K562 (cell line): ENCODE results near the gene SULT2B1. TPM values are rescaled to one million over a fixed set of nuclear protein-coding genes. Genes with fewer than 3 reads are reported as not detected.
A peak's percentile ranks its signal among the peaks of the same experiment; 100 is the strongest.

Experiments
- HDAC2 ChIP-seq: fragments of 450-650 bp; IDR thresholded peaks from 2 replicates; pipeline ENCODE4 v1.6.1; 2016; ENCODE audit warnings: mild to moderate bottlenecking
- HMG20A ChIP-seq: fragments of 450-650 bp; formaldehyde crosslinking; conservative IDR thresholded peaks from 2 replicates; pipeline ENCODE4 v1.4.0; 2020; ENCODE audit warnings: mild to moderate bottlenecking, mixed read lengths
- MCM3 ChIP-seq: fragments of 450-650 bp; IDR thresholded peaks from 2 replicates; pipeline ENCODE4 v1.6.1; 2016
- MITF ChIP-seq: IDR thresholded peaks from 2 replicates; pipeline ENCODE4 v1.6.1; 2014; ENCODE audit warnings: antibody characterized with exemption
- NFE2L1 ChIP-seq: fragments of 450-650 bp; IDR thresholded peaks from 2 replicates; pipeline ENCODE4 v1.6.1; 2016; ENCODE audit warnings: missing genetic modification characterization, low read depth, mild to moderate bottlenecking, missing compliant biosample characterization, moderate library complexity, borderline replicate concordance
- SMC3 ChIP-seq: conservative IDR thresholded peaks from 2 replicates; pipeline ENCODE4 v1.6.1; 2011; ENCODE audit warnings: low read depth, low read length, improper control_type of control experiment; ENCODE audit not compliant: insufficient read depth
- TCF3 ChIP-seq: sonication (generic); formaldehyde crosslinking; IDR thresholded peaks from 2 replicates; pipeline ENCODE4 v1.4.0; 2020; ENCODE audit warnings: mild to moderate bottlenecking, missing genetic modification reagents
- ZNF175 ChIP-seq: fragments of 200-800 bp; sonication (Bioruptor generic); IDR thresholded peaks from 2 replicates; pipeline ENCODE4 v1.6.1; 2016; ENCODE audit warnings: low read depth, mild to moderate bottlenecking, missing genetic modification characterization, missing compliant biosample characterization
- ZNF707 ChIP-seq: fragments of 250-450 bp; sonication (Bioruptor Pico); conservative IDR thresholded peaks from 2 replicates; pipeline ENCODE4 v1.8.0; 2022; ENCODE audit warnings: inconsistent platforms, mild to moderate bottlenecking, moderate library complexity
- ZNF766 ChIP-seq: fragments of 200-800 bp; sonication (Bioruptor generic); conservative IDR thresholded peaks from 2 replicates; pipeline ENCODE4 v1.6.1; 2016; ENCODE audit warnings: missing genetic modification characterization, missing compliant biosample characterization
- polyA plus RNA-seq, 8 experiments: library from polyadenylated mRNA; depleted of rRNA in 4 of 8; stranded (reverse) in 5 of 8; unstranded in 3 of 8; fragments of >200 nt; fragmentation: Nextera tagmentation in 2 of 8; fragmentation: Illumina TruSeq in 1 of 8; extraction: Ambion mirVana in 2 of 8; extraction: Trizol in 1 of 8; gene quantifications; 2 replicates each; pipeline versions ENCODE4 v1.2.1 to v1.2.3, GENCODE V29; 2011 to 2014; ENCODE audit warnings: inconsistent platforms in 1 of 8, missing spikeins in 1 of 8
- total RNA-seq, 7 experiments: library from RNA; depleted of rRNA in 6 of 7; stranded (reverse); fragments of >200 nt in 6 of 7; fragmentation: Illumina TruSeq in 2 of 7; extraction: Trizol in 2 of 7; gene quantifications; 2 replicates each; pipeline versions ENCODE4 v1.2.1 to v1.2.3, GENCODE V29; 2011 to 2021; ENCODE audit warnings: low replicate concordance in 1 of 7
- TF ChIP-seq, protein P1 (sequence below): fragments of 450-650 bp; IDR thresholded peaks from 2 replicates; pipeline ENCODE4 v1.6.1; 2017; ENCODE audit warnings: antibody characterized with exemption
- TF ChIP-seq, protein P2 (sequence below): sonication (generic); formaldehyde crosslinking; IDR thresholded peaks from 2 replicates; pipeline ENCODE4 v1.8.0; 2023; ENCODE audit warnings: mild to moderate bottlenecking, missing genetic modification reagents
- TF ChIP-seq, protein P3 (sequence below): fragments of 250-450 bp; sonication (Bioruptor Pico); IDR thresholded peaks from 2 replicates; pipeline ENCODE4 v1.4.0; 2020; ENCODE audit warnings: mild to moderate bottlenecking, moderate library complexity
- TF ChIP-seq, protein P4 (sequence below): fragments of 450-650 bp; IDR thresholded peaks from 2 replicates; pipeline ENCODE4 v1.6.1; 2018; ENCODE audit warnings: mild to moderate bottlenecking, low read depth; ENCODE audit not compliant: partially characterized antibody
- TF ChIP-seq, protein P5 (sequence below): fragments of 250-450 bp; sonication (Bioruptor Pico); IDR thresholded peaks from 2 replicates; pipeline ENCODE4 v1.5.0; 2021

Gene SULT2B1
- total and polyA plus RNA-seq, 9 of the 15 experiments (the other 6 are each of a cell fraction or from before 2014, with no cell fraction given), result 0.09 to 0.62 (median 0.22) TPM; not detected in 2

DNA sequence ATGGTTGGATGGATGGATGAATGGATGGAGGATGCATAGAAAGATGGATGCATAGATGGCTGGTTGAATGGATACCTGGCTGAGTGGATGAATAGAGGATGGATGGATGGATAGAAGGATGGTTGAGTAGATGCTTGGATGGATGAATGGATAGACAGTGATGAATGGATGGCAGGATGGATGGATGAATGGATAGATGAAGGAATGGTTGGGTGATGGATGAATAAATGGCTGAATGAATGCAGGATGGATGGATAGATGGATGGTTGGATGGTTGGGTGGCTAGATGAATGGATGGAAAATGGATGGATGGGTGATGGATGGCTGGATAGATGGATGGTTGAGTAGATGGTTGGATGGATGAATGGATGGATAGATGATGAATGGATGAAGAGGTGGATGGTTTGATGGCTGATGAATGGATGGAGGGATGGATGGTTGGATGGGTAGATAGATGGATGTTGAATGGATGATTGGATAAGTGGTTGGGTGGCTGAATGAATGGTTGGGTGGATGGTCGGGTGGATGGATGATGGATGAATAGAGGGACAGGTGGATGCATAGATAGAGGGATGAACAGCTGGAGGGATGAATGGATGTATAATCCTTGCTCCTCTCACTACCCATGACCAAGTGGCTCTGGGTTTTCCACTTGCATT is 3.6 kb upstream of the SULT2B1 start (continued):
- TF ChIP-seq MITF (no peak), ZNF175 (CRISPR knock-in tag) (no peak), MCM3 (peak; percentile 85), NFE2L1 (tag) (no peak), ZNF766 (no peak), TCF3 (CRISPR knock-in tag) (no peak), HMG20A (CRISPR knock-in tag) (no peak), SMC3 (no peak), HDAC2 (no peak), ZNF707 (CRISPR knock-in tag) (no peak)
- TF ChIP-seq, protein P1, sequence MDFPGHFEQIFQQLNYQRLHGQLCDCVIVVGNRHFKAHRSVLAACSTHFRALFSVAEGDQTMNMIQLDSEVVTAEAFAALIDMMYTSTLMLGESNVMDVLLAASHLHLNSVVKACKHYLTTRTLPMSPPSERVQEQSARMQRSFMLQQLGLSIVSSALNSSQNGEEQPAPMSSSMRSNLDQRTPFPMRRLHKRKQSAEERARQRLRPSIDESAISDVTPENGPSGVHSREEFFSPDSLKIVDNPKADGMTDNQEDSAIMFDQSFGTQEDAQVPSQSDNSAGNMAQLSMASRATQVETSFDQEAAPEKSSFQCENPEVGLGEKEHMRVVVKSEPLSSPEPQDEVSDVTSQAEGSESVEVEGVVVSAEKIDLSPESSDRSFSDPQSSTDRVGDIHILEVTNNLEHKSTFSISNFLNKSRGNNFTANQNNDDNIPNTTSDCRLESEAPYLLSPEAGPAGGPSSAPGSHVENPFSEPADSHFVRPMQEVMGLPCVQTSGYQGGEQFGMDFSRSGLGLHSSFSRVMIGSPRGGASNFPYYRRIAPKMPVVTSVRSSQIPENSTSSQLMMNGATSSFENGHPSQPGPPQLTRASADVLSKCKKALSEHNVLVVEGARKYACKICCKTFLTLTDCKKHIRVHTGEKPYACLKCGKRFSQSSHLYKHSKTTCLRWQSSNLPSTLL, result 0 out of 2 replicates have a peak, but pooled peaks have one; percentile 38
- TF ChIP-seq, protein P2, sequence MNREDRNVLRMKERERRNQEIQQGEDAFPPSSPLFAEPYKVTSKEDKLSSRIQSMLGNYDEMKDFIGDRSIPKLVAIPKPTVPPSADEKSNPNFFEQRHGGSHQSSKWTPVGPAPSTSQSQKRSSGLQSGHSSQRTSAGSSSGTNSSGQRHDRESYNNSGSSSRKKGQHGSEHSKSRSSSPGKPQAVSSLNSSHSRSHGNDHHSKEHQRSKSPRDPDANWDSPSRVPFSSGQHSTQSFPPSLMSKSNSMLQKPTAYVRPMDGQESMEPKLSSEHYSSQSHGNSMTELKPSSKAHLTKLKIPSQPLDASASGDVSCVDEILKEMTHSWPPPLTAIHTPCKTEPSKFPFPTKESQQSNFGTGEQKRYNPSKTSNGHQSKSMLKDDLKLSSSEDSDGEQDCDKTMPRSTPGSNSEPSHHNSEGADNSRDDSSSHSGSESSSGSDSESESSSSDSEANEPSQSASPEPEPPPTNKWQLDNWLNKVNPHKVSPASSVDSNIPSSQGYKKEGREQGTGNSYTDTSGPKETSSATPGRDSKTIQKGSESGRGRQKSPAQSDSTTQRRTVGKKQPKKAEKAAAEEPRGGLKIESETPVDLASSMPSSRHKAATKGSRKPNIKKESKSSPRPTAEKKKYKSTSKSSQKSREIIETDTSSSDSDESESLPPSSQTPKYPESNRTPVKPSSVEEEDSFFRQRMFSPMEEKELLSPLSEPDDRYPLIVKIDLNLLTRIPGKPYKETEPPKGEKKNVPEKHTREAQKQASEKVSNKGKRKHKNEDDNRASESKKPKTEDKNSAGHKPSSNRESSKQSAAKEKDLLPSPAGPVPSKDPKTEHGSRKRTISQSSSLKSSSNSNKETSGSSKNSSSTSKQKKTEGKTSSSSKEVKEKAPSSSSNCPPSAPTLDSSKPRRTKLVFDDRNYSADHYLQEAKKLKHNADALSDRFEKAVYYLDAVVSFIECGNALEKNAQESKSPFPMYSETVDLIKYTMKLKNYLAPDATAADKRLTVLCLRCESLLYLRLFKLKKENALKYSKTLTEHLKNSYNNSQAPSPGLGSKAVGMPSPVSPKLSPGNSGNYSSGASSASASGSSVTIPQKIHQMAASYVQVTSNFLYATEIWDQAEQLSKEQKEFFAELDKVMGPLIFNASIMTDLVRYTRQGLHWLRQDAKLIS, result no peak
- TF ChIP-seq, protein P3, sequence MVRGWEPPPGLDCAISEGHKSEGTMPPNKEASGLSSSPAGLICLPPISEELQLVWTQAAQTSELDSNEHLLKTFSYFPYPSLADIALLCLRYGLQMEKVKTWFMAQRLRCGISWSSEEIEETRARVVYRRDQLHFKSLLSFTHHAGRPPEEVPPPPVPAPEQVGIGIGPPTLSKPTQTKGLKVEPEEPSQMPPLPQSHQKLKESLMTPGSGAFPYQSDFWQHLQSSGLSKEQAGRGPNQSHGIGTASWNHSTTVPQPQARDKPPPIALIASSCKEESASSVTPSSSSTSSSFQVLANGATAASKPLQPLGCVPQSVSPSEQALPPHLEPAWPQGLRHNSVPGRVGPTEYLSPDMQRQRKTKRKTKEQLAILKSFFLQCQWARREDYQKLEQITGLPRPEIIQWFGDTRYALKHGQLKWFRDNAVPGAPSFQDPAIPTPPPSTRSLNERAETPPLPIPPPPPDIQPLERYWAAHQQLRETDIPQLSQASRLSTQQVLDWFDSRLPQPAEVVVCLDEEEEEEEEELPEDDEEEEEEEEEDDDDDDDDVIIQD (CRISPR knock-in tag), result no peak
- TF ChIP-seq, protein P4, sequence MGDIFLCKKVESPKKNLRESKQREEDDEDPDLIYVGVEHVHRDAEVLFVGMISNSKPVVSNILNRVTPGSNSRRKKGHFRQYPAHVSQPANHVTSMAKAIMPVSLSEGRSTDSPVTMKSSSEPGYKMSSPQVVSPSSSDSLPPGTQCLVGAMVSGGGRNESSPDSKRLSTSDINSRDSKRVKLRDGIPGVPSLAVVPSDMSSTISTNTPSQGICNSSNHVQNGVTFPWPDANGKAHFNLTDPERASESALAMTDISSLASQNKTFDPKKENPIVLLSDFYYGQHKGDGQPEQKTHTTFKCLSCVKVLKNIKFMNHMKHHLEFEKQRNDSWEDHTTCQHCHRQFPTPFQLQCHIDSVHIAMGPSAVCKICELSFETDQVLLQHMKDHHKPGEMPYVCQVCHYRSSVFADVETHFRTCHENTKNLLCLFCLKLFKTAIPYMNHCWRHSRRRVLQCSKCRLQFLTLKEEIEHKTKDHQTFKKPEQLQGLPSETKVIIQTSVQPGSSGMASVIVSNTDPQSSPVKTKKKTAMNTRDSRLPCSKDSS, result peak; percentile 17
- TF ChIP-seq, protein P5, sequence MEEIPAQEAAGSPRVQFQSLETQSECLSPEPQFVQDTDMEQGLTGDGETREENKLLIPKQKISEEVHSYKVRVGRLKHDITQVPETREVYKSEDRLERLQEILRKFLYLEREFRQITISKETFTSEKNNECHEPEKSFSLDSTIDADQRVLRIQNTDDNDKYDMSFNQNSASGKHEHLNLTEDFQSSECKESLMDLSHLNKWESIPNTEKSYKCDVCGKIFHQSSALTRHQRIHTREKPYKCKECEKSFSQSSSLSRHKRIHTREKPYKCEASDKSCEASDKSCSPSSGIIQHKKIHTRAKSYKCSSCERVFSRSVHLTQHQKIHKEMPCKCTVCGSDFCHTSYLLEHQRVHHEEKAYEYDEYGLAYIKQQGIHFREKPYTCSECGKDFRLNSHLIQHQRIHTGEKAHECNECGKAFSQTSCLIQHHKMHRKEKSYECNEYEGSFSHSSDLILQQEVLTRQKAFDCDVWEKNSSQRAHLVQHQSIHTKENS (CRISPR knock-in tag), result no peak
